Ramos (cell line): ENCODE results near the gene AACS.
"Not testable (repeated sequence)": the region's sequence is repeated elsewhere in the genome, so short reads cannot be mapped to it uniquely, and the experiment has no call there.

ENCODE experiments used
- in situ Hi-C: fragments of 300-500 bp; cut with MboI; formaldehyde crosslinking; loops from one replicate; pipeline ENCODE4 v1.14.3; 2022; ENCODE audit warnings: low sequenced_read_pairs; ENCODE audit not compliant: unreplicated experiment

The AACS gene

GRCh38 chr12:125089626-125090025 is 24.4 kb downstream of the AACS start:
- in situ Hi-C loops: no loop called here

GRCh38 chr12:125090437-125090836 is 25.2 kb downstream of the AACS start:
- in situ Hi-C loops: no loop called here

GRCh38 chr12:125091401-125091800 is 26.2 kb downstream of the AACS start:
- in situ Hi-C loops: no loop called here

GRCh38 chr12:125092108-125092871 is 27.1 kb downstream of the AACS start:
- in situ Hi-C loops: no loop called here

GRCh38 chr12:125092872-125093680 is 27.8 kb downstream of the AACS start:
- in situ Hi-C loops: no loop called here

GRCh38 chr12:125093681-125094330 is 28.6 kb downstream of the AACS start:
- in situ Hi-C loops: no loop called here

- in situ Hi-C loops: no loop called here
Measured at GRCh38 chr12:125096894-125097293, 31.7 kb downstream of the AACS start.

- in situ Hi-C loops: no loop called here
Measured at GRCh38 chr12:125097427-125097826, 32.2 kb downstream of the AACS start.

- in situ Hi-C loops: no loop called here
Measured at GRCh38 chr12:125098676-125099408, 33.6 kb downstream of the AACS start.

GRCh38 chr12:125099409-125099782 is 34.2 kb downstream of the AACS start:
- in situ Hi-C loops: no loop called here

- in situ Hi-C loops: no loop called here
Measured at GRCh38 chr12:125100551-125101434, 35.6 kb downstream of the AACS start.

GRCh38 chr12:125104982-125105381 is 39.7 kb downstream of the AACS start:
- in situ Hi-C loops: no loop called here

- in situ Hi-C loops: no loop called here
Measured at GRCh38 chr12:125105600-125105999, 40.4 kb downstream of the AACS start.

GRCh38 chr12:125110641-125111360 is 45.6 kb downstream of the AACS start:
- in situ Hi-C loops: no loop called here

GRCh38 chr12:125111403-125111802 is 46.2 kb downstream of the AACS start:
- in situ Hi-C loops: no loop called here

- in situ Hi-C loops: not testable (repeated sequence)
Measured at GRCh38 chr12:125112614-125113013, 47.4 kb downstream of the AACS start.

GRCh38 chr12:125113263-125113662 is 48.0 kb downstream of the AACS start:
- in situ Hi-C loops: no loop called here

- in situ Hi-C loops: no loop called here
Measured at GRCh38 chr12:125113789-125114188, 48.6 kb downstream of the AACS start.
